SK-N-DZ (cell line): ENCODE data around the gene LTF.

Experiments
- DNase-seq: peaks from one replicate; pipeline ENCODE4 v3.0.0-alpha.2; 2015; ENCODE audit warnings: low spot score

Gene LTF

DNA sequence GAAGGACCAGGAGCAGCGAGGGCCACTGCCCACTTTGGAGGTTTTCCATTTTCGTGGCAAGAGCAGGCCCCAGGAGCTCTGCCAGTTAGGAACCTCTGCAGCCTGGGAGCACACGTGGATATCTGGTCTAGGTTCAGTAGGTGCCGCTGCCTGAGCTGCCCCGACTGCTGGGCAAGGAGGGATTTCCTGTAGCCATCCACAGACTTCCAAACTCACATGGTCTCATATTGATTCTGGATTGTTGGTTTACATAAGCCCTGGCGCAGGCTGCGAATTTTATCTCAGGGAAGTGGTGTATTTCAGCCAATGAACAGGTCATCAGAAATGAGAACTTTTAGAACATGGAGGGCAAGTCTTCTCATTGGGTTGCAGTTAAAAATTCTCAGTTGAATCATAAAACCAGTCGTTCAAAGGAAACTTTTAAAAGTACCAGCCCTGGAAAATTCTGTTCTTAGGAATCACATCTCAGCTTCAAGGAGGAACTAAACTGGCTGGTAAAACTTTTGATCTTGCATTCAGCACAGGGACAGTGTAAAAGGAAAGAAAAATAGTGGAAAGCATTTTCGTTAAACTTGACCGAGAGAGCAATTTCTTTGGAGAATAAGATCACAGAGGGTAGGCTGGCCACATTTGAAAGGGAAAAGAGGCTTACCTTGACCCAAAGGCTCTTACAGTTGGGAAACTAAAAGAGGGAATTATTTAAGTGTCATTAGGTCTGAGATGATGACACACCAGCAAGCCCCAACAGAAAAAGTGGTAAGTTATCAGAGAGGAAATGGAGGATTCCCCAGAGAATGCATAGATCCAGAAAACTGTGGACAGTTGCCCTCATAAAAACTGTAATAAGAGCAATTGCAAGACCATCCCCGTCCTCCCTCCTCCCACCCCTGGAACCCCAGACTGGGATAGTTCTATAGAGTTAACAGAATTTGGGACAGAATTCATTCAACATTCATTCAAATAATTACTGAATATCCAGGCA lies 26.7 kb upstream of the LTF start:
- DNase-seq = no peak

DNA sequence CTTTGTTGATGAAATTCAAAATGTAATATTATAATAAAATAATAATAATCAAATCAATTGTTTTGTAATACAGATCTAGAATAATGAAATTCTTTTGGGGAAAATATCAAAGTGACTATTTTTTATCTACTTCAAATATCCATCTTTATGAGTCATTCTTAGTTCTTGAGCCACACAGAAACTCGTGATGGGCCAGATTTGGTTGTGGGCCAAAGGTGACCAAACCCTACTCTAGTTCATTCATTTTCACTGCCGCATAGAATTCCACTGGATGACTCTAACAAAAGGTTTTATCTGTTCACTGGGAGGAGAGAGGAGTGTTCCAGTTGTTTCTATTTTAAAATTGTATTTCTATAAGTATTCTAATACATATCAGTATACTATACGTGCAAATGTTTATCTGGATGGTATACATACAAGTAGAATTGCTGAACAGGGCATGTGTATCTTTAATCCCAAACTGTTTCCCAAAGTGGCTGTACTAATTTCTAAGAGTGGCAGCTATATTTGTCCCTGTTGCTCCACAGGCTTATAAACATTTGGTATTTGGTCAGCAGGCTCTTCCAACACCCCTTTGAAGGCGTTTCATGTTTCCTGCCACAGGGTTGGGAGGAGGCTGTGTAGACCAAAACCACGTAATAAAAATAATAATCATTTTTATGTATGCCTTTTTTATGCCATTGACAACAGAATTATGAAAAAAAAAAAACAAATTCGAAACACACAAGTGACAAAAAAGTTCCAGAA lies 25.8 kb upstream of the LTF start:
- no peak for DNase-seq

DNA sequence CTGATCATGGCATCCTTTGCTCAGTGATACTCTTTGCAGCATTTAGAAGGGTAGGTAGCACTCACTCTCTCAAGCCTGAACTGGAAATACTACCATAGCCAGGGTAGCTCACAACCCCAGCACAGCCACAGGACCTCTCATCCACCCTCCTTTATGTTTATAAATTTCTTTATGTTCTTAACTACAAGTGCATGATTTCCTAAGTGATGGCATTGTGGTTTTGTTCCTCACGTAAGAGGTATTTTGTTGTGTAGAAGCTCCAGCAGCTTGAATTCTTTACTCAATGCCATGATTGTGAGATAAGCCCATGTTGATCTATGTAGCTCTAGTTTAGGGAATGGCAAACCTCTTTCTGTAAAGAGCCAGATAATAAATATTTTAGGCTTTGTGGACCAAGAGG lies 25.2 kb upstream of the LTF start:
- no peak for DNase-seq

DNA sequence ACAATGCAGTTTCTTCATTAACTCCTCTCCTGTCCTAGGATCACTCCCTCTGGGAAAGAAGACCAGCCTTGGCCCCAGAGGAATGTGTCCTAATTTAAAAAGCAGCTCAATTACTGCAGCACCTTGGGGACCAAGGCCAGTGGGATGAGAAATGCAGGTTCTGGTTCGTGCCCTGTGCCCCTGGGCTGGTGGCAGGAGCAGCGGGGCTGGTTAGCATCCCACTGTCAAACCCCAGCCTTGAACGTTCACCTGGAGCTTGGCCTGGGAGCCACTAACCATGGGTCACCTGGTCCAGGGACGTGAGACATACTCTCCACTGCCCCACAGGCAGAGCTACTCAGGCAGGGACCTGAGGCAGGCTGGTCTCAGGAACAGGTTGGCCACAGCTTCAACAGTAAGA lies 24.7 kb upstream of the LTF start:
- no peak for DNase-seq

DNA sequence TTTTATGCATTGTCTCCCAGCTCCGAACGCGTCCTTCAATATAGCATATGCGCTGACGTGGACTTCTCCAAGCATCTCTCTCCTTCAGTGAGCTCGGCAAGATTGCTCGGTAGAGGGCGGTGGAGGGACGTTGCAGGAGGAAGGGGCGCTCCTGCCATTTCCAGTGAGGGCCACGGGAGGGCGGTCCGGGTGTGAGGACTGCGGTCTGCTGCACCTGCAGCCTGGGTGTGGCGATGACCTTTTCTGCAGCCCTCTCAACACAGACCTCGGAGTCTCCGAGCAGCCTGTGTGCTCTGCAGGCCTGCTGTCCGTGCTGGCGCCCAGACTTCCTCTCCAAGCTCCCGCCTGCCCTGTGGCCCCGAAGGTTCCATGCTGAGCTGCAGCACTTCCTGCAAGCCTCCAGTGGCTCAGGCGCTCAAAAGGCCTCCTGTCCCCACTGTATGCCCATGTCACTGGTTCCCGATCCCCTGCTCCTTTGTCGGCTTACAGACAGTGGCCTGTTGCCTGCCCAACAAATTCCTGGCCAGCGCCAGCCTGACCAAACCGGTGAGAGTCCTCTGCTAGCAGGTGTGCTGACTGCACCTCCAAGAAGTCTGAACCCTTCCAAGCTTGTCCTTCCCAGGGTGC lies 24.1 kb upstream of the LTF start:
- DNase-seq = peak; percentile 63

DNA sequence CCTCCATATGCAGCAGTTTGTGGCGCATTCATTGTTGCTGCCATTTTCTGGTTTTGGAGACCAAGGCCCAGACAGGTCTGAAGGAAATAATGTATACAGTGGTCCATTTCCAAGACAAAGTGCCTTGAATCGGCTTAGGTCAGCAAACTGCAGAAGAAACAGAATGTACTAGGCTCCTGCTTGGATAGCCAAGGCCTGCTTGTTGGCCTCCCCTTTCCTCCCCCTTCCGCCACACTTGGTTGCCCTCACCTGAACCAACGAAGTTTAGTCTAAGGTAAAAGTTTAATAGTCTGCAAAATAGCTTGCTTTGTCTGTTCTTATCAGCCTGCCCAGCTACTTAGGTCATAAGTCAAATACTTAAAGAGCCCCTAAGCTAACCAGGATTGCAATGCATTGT lies 21.1 kb upstream of the LTF start:
- DNase-seq = no peak

DNA sequence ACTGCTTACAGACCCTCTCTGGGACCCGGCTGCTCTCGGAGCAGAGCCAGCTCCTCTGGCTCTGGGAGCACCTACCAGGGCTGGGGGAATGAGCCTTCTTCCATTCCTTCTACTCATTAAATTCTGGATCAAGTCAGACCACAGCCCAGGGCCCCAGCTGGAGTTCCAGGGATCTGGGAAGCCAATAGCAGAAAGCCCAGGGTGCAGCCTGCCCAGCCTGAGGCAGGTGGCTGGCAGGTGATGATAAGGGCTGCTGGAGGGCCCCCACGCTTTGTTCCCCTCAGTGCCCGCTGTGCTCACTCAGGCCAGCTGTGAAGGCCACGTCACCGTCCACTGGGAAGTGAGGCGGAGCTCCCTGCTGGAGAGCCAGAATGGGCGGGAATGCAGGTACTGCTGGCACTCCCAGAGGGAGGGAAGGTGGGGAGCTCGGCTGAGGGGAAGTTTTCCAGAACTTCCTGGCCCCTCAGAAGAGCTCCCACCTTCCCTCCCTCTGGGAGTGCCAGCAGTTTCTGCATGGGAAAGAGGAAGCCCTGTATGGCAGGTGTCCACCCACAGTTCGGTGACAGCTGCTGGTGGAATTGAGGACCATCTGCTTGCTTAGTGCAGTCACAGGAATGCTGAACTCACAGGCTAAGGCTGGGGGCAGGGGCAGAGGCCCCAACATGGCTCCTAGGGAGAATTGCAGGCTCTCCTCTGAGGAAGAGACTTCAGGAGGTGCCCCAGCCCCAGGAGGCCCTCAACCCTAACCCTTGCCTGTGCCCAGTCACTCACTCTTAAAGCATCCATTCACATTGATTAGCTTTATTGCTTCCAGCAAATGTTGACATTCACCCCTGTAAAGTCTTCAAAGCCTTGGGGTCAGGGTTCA lies 20.4 kb upstream of the LTF start:
- no peak for DNase-seq

DNA sequence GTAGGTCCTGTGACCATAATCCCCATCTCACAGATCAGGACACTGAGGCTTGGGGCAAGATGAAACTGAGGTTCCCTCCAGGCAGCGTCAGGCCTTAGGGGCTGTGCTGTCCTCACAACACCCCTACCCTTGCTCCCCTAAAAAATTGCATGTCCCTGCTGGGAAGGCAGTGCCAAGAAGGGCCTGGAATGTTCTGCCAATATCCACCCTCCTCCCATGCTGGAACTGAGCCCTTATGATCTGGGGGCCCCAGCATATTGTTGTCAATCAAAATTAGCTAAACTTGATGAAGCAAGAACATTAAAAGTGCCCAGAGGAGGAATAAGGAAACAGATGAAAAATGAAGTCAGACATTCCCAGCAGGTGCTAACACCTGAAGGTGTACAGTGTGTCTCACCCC lies 19.7 kb upstream of the LTF start:
- no peak for DNase-seq

DNA sequence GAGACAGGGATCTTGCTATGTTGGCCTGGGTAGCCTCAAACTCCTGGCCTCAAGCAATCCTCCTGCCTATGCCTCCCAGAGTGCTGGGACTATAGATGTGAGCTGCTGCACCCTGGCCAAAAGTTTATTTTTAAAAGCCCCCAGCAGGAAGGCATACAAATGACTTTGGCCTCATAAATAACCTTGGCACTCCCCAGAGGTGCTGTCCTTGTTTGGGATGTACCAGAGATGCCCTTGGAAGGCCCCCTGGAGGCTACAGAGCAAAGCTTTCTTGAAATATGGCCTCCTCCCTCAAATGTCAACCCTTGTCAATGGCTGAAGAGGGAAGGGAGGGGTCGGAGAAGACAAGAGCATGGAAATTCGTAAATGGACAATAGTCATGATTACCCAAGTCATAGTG lies 19.1 kb upstream of the LTF start:
- no peak for DNase-seq

DNA sequence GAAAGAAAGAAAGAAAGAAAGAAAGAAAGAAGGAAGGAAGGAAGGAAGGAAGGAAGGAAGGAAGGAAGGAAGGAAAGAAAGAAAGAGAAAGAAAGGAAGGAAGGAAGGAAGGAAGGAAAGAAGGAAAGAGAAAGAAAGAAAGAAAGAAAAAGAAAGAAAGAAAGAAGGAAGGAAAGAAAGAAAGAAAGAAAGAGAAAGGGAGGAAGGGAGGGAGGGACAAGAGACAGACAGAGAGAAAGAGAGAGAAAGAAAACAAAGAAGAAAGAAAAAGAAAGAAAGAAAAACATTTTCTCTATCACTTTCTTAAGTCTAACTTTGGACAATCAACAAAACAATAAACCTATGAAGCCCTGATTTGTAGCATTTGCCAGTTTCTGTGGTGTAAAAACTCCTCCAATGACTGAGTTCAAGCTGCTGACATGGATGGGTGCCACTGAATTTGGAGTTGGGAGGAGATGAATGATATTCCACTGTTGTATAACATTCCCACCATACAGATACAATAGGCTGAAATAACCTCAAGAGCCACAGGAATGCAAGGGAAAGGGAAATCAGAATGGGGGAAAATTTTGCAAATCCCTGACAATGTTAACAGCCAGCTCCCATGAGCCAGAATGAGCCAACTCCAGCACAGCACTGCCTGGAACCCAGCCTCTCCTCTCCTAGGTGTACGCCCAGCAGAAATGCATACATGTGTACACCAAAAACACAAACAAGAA lies 18.1 kb upstream of the LTF start:
- DNase-seq = no peak

DNA sequence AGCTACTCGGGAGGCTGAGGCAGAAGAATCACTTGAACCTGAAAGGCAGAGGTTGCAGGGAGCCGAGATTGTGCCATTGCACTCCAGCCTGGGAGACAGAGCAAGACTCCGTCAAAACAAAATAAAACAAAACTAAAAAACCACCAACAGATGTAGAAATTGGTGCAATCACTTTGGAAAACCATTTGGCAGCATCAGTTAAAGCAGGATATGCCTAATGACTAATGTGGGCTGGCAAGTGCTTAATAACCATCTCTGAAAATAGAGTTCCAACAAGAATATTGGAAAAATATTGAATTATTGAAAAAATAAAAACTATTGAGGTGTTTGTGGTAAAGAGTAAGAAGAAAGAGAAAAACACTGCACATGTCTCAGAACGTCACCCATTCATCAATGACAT lies 16.9 kb upstream of the LTF start:
- DNase-seq = no peak

DNA sequence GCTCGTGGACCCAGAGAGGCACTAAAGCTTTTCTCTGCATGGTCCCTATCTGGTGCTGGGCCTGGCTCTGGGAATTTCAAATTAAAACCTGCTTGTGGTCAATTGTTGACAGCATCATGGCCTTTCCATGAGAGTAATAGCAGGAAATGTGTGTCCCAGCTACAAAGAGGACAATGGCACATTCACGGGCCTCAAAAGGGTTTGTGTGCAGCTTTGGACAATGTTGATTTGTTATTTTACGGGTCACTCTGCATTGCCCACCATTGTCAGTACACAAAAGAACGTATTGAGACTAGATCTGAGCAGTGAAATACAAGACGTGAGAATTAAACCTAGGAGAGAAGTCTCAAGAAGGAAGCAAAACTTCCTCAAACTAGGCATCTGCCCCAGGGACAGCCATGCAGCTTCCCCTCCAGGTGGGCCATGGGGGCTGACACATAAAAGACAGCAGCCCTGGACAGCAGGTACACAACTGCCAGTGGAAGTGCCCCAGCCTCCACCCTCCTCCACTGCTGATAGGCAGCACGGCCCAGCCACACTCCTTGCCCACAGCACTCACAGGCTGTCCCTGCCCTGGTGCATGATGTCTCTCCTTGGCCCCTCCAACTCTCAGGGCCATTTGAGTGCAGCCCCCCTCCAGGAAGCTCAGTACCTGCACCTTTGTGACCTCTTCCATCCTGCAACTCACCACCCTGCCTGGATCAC lies 15.9 kb upstream of the LTF start:
- DNase-seq = no peak

DNA sequence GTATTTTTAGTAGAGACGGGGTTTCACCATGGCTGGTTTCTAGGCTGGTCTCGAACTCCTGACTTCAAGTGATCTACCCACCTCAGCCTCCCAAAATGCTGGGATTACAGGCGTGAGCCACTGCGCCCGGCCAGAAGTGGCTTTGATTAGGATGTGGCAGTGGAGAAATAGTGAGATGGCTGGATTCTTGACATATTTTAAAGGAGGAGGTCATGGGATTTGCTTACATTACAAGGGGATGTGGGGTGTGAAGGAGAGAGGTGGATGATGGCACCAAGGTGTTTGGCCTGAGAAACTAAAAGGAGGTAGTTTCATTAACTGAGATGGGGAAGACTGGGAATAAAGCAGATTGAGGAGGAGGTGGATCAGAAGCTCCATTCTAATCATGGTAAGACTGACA lies 15.0 kb upstream of the LTF start:
- DNase-seq = no peak

DNA sequence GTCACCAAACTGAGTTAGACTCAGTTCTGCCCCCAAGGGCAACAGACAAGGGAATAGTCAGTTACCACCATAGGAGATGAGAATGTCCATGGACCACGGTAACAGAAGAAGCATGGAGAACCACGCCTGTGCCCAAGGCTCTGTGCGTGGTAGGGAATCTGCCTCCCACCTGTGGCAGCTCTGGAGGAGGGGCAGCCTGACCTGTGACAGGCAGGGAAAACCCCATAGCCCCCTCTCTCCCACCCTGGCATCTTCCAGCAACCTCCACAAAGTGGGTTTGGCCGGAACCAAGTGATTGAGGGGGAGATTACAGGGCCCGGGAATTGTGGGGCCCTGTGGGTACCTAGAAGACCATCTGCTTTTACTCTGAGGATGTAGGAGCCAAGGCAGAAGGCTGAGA lies 14.3 kb upstream of the LTF start:
- DNase-seq = no peak

DNA sequence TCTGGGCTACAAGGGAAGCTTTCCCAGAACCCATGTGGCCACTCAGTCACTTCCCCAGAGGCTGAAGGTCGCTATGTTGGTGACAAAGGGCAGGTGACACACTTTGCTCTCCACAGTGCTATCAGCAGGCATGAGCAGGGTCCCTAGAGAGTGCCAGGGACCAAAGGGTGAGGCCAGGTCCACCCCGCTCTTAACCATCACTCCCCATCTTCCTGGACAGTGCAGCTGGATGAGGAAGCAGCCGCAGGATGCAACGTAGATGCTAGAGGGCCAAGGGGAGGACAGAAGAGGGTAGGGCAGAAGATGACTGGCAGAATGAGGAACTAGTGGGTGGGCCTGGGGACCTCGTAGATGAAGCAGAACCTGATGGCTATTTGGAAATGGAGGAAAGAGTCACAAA lies 13.6 kb upstream of the LTF start:
- no peak for DNase-seq

DNA sequence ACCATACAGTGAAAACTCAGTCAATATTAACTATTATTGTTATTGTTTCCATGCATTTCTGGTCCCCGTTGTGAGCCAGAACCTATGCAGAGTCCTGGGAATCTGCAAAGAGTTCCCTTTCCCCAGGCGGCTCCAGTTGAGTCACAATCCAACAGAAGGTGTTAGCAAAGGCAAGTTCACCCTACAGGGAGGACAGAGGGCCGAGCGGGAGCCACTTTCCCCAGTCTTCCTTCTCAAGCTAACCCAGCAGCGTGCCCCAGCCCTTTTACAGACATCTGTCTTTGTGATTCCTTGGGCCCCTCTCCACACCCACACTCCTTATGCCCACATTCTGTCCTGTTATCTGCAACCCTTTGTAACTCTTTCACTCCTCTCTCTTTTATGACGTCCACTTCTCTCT lies 13.1 kb upstream of the LTF start:
- DNase-seq = no peak

DNA sequence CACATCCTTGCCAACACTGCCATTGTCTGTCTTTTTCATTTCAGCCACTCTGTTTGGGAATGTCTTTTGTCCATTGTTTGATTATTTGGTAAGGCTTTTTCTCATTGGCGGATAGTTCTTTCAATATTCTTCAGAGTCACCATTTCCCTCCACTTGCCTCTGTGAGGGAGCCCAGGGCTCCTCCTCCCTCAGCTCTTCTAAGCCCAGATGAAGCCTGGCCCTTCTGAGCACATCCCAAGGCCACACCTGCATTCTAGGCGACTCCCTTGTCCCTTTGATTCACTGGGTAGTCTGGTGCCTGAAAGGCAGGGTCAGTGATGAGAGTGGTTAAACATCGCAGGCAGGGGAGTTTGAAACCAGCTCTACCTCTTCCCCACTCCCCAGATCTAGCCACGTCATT lies 12.4 kb upstream of the LTF start:
- no peak for DNase-seq

DNA sequence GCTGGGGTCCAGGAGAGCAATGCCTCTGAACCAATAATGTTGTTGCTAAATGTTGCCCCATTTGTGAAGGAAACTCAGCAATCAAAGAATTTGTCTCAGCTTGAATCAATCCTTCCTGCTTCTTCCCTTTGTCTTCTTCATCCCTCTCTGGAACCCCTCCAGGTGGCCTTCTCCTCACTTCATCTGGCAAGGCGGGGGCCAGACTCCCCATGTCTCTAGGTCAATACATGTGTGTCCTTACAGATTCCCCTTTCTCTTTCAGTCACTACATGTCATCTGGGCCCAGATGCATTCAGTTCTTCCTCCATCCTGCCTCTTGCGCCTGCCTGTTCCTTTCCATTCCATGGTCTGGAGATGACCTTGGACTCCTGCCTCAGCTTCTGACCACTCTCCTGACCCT lies 8.0 kb upstream of the LTF start:
- DNase-seq = no peak

DNA sequence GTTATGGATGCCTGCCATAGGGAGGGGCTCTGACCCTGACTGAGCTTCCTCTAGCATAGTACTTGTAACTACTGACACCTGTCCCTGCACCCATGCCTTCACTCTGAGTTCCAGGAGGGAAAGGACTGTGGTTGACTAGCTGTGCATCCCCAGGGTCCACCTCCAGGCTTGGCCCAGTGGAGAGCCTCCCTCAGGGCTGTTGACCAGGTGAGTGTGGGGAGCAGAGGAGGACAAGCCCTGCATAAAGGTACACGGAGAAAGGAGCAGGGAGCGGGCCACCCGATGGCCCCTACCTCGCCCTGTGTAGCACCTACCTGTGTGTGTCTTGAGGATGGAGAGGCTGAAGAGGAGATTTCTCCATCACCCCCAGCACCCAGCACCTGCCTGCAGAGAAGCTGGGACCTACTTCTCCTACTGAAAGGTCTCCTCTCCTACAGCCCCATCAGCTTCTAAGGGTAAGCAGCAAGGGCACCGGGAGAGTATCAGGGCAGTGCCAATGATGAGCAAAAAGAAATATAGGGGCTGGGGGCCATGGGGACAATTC lies 6.7 kb upstream of the LTF start:
- no peak for DNase-seq

DNA sequence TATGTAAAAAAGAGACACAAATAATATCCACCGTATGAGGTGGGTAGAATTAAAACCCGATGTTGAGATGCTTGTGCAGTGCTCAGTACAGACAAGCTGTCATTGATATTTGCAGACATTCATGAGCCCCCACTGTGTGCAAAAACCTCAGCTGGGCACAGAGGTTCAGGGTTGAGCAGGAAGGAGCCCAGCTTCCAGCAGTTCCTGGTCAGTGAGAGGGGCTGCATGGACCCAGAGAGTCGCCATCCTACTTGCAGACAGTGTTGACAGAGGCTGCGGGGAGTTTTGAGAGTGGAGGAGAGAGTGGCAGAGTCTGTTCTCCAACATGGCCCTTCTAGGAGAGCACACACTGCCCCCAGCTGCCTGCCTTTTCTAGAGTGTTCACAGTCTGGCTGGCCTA lies 6.1 kb upstream of the LTF start:
- DNase-seq = no peak
